ENCODE data around the gene IQCE.
A peak's percentile ranks its signal among the peaks of the same experiment; 100 is the strongest.

IQCE gene

GRCh38 chr7:2614631-2615330, 56.0 kb downstream of the IQCE start:
- DNase-seq (ENCODE audit: low spot score) = peak; percentile 74

DNA sequence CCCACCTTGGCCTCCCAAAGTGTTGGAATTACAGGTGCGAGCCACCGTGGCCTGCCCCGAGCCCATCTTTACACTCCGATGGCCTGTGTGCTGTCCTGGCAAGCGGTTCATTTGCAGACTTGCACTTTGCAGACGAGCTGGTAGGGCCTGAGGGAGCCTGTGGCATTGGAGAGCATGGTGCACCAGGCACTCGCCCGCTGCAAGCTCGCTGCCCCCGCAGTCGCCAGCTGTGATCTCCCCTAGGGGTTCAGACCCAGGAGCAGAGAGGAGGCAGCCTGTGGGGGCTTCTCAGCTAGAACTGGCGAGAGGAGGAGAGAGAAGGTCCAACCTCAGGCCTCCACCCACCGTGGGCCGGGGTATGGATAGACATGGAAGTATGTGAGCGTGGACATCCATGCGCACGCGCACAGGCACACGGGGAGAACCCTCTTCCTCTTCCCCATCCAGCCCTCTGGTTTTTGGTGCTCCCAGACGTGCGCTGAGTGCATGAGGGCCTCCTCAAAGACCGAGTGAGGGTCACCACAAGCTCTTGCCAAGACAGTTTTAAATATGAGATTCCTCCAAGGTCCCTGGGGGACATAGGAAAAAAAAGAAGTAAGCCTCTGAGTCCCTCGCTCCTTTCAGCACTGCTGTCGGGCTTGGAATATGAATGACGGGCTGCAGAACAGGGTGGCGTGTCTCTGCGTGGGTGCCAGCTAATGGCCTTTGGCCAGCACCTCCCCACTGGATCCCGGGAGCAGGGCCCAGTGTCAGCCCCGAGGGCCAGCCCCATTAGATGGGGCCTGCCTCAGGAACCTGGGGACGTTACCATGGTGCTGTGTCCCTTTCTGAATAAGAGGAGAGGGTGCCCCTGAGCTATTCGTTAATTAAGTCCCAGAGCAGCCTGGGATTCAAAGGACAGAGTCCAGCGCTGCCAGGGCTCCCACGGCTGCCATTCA, 57.9 kb downstream of the IQCE start:
- DNase-seq (ENCODE audit: low spot score) = no peak

GRCh38 chr7:2617325-2617905, 58.6 kb downstream of the IQCE start:
- DNase-seq (ENCODE audit: low spot score) = no peak

GRCh38 chr7:2619116-2619515, 60.3 kb downstream of the IQCE start:
- no peak for DNase-seq (ENCODE audit: low spot score)

GRCh38 chr7:2621061-2621828, 62.5 kb downstream of the IQCE start:
- no peak for DNase-seq (ENCODE audit: low spot score)

- no peak for DNase-seq (ENCODE audit: low spot score)
These were observed 63.3 kb downstream of the IQCE start for GRCh38 chr7:2621948-2622640.

DNA sequence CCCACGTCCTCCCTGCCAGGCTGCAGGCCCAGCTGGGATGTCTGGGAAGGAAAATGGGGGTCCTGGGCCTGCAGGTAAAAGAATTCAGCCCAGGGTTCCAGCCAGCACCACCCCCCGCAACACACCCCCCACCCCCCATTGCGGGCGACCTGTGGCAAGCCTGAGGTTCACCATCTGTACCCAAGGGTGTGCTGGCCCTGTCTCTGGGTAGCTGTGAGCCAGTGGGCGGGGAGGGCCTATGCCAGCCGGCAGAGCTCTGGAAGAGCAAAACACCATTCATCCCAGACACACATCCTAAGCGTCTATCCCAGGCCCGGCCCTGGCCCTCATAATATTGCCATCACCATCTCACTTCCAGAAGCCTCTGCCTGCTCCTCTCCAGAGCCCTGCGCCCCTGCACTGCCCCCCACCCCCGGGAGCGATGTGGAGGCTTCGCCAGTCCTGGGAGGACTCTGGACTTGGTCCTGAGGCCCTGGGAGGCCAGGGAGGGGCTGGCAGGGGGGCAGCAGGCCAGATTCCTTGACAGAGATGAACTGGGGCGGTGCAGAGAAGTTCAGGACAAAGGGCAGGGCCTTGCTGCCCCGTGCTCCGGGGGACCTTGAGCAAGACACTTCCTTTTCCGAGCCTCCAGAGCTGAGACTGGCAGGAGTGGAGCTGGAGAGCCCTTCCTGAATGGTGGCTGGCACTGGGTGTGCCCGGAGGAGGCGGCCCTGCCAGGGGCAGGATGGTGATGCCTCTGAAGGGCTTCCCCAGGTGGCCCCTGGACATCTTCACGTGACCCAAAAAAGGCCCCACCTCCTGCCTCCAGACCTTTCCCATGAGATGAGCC, 64.3 kb downstream of the IQCE start:
- DNase-seq (ENCODE audit: low spot score) = no peak

DNA sequence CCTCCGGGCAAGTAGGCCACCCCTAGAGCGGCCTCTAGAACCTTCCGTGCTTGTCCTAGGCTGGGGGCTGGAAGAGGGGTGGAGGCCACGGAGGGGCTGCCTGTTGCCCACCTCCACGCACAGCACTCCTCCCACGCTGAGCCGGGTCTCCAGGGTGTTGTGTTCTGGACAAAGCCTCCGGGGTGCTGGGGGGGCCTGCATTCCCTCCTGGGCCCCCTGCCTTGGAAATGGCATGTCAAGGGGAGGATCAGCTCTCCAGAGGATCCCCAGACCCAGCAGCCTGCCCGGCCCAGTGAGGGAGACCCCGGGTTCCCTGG, 64.9 kb downstream of the IQCE start:
- no peak for DNase-seq (ENCODE audit: low spot score)

- DNase-seq (ENCODE audit: low spot score) = no peak
These were observed 65.6 kb downstream of the IQCE start for GRCh38 chr7:2624293-2624886.

- no peak for DNase-seq (ENCODE audit: low spot score)
These were observed 67.8 kb downstream of the IQCE start for GRCh38 chr7:2626498-2627117.

GRCh38 chr7:2627258-2628129, 68.7 kb downstream of the IQCE start:
- no peak for DNase-seq (ENCODE audit: low spot score)

DNA sequence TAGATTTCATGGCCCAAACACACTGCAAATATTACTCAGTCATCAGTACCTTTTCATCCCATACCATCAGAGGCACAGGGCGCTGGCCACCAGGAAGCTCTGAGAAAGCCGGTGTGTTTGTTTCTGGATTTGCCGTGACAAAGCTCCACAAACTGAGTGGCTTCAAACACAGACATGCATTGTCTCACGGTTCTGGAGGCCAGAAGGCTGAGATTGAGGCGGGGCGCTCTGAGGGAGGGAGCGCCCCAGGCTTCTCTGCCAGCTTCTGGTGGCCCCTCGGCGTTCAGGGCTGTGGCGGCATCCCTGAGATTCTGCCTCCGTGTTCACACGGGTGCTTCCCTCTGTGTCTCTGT, 69.3 kb downstream of the IQCE start:
- no peak for DNase-seq (ENCODE audit: low spot score)

GRCh38 chr7:2628891-2629290, 70.1 kb downstream of the IQCE start:
- DNase-seq (ENCODE audit: low spot score) = no peak

DNA sequence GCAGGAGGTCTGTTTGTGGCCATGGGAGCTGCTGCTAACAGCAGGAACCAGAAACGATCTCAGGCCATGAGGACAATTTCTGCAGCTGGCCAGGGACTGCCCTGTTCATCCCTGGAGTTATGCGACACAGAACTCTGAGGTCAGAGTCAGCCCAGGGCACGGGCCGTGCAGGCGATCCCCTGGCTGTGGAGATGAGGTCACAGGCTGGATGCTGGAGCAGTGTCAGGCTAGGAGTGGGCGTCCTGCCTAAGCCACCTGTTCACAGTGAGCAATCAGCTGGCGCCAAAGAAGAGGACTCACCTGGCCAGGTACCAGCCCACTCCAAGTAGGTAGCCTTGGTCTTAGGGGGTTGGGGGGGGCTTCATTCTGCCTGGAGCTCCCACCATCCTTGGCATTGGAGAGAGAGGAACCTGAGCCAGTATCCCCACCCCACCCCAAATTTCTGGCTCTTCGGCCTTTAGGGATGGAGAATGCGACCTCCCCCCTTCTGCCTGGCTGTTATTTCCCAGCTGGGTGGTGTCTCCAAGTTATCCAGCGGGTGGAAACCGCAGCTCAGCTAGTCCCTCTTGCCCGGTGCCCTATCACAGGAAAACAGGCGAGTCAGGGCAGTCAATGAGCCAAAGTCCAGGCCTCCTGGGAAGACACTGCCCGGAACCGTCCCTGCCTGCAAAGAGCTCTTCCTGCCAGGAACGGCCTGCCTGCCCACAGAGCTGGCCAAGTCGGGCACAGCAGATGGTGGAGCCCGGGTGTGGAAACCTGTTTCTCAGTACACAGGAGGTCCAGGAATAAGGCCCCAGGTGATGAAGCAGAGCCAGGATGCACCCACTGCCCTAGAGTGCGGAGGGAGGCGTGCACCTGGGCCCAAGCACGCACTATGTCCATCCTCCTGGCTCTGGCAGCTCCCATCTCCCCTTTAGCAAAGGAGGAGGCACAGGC, 71.2 kb downstream of the IQCE start:
- DNase-seq (ENCODE audit: low spot score) = no peak

DNA sequence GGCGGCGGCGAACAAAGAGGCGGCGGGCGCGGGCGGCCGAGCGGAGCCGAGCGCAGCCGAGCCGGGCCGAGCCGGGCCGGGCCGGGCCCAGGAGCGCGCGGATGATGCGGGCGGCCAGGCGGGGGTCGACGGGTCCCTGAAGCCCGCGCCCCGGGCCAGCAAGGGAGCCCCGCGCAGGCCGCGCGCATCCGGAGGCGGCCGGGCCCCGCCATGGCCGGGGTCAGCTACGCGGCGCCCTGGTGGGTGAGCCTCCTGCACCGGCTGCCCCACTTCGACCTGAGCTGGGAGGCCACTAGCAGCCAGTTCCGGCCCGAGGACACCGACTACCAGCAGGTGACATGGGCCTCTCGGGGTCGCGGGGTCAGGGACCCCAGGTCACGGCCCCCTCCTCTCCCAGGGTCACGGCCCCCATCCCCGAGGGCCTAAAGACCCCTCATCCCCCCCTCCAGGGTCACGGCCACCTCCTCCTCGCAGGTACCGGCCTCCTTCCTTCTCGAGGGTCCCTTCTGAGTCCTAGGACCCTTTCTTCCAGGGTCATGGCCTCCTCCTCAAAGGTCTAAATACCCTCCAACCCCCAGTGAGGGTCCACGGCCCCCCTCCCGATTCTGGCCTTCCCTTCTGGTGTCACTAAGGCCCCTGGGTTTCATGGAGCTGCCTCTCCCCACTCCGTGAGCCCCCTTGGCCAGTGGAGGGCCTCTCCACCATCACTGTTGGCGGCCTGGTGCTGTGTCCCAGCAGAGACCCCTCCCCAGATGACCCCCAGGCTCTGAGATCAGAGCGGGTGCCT, 73.4 kb downstream of the IQCE start, which contains the start of gene TTYH3:
TTYH3 (plus strand) TSS at position 41 of the 787 bp plus-strand sequence; CDS start at position 211, 170 bp downstream.
- no peak for DNase-seq (ENCODE audit: low spot score)

DNA sequence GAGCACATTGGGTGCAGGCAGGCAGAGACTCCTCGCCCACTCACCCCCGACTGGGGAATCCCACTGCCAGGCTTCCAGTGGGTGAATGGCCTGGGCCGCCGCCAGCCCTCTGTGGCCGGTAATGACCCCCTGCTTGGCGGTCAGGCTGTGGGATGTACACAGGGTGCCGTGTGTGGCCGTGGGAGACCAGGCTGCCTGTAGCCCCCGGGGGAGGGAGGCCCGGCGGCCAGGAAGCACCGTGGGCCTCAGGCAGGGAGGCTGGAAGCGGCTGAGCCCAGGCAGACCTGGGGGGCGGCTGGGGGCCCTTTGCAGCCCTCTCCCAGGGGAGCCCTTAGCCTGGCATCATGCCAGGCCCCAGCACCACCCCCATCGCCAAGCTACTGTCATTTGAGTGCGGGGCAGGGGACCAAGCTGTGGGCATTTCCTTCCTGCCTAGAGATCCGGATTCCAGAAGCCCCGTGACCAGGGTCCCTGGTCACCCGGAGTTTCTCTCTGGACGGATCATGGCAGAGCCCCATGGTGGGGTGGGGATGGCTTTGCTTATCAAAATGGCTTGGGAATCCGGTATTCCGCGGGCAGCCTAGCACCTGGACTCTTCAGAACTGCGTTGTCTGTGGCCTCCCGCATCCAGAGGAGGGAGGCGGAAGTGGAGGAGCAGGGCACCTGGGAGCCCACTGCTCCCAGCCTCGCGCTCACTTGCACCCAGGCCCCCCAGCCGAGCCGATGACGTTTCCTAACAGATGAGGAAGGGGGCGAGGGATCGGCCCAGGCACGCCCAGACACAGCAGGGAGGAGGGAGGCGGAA, 74.2 kb downstream of the IQCE start:
- peak; percentile 79 for DNase-seq (ENCODE audit: low spot score)

All from NAMALWA (cell line).